Renal cortex interstitium (tissue), 11 donors: Measurements from ENCODE around the gene CD274. TPM values are rescaled to one million over a fixed set of nuclear protein-coding genes. Genes with fewer than 3 reads are reported as not detected.

Source experiments
- DNase-seq, 11 donors: peaks; one replicate each; pipeline ENCODE4 v3.0.0-alpha.2; 2013; ENCODE audit warnings: low read depth in 9 of 11, low spot score in 4 of 11; ENCODE audit errors: extremely low read depth in 1 of 11
- polyA plus RNA-seq, 3 donors: library from polyadenylated mRNA; unstranded; fragments of 120-200 nt; gene quantifications; one replicate each; pipeline ENCODE4 v1.2.1, GENCODE V29; 2013; ENCODE audit not compliant: insufficient read length in 3 of 3

The CD274 gene
- polyA plus RNA-seq, 3 donors: 0.50 to 1.2 (median 0.80) TPM

GRCh38 chr9:5515261-5515650 lies 64.9 kb downstream of the CD274 start:
- no peak for DNase-seq

DNA sequence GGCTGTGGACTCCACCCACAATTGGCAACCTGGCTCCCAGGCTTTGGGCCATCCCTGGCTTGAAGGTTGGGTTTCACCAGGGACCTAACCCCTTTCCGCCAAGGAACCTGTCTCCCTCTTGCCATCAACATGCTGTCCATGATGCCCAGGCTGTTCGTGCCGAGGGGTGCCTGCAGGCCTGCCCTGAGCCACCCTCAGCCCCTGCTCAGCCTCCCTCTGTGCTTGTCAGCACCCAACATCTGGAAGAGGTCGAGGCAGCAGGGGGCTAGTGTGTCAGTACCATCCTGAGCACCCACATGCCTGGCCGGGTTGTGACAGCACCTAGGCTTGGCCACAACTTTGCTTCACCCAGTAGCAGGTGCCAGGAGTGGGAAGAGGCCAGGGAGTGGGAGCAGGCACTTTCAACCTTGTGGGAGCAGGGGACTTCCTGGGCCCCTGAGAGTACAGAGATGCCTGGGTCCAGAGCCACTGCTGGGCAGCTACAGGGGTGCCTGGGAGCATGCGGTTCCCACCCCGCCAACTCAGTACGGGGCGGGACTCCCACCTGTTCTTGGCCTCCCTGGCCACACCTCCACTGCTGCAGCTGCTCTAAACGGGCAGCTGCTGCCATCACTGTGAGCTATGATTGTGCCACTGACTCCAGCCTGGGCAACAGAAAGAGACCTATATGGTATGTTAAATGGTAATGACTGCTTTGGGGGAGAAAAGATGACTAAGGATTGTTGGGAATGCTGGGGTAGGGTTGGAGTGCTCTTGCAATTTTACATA lies 66.3 kb downstream of the CD274 start:
- DNase-seq: no peak

GRCh38 chr9:5518171-5518936 lies 68.0 kb downstream of the CD274 start:
- DNase-seq: no peak

DNA sequence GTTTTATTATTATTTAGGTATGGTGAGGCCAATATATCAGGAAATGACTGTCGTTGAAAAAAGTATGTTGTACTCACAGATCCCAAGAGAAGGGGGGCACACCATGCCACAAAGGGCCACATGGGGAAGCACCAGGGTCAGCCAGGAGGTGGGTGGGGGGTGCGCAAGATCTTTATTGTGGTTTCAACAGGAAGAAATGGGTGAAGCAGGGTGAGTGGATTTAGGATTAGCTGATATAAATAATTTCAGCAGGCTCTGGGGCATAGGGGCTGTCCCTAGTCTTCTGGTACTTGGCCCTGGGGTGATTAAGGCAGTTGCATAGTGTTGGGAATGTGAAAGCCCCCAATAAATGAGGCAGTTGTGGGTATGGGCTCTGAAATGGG lies 68.6 kb downstream of the CD274 start:
- no peak for DNase-seq

Other genes with a start within 250 kb of the CD274 start
- gene INSL4, start 219.1 kb upstream of the CD274 start, polyA plus RNA-seq: not detected
- 1 to 10 TPM; 3.1 to 3.6 (median 3.2) TPM for gene RLN2, start 145.8 kb upstream of the CD274 start, polyA plus RNA-seq
- gene RLN1, start 110.7 kb upstream of the CD274 start, polyA plus RNA-seq: under 1 TPM; 0.48 to 0.82 (median 0.72) TPM
- gene PLGRKT, start 12.6 kb upstream of the CD274 start, polyA plus RNA-seq: 10 to 100 TPM; 33.9 to 40.0 (median 37.1) TPM
- under 1 TPM in 2 of 3 donors, not detected in 1; 0.10 to 0.12 TPM for gene PDCD1LG2, start 60.0 kb downstream of the CD274 start, polyA plus RNA-seq
- gene RIC1, start 178.6 kb downstream of the CD274 start, polyA plus RNA-seq: 10 to 100 TPM; 28.5 to 34.6 (median 29.9) TPM